Measurements from ENCODE around the gene MEGF11.

DNA sequence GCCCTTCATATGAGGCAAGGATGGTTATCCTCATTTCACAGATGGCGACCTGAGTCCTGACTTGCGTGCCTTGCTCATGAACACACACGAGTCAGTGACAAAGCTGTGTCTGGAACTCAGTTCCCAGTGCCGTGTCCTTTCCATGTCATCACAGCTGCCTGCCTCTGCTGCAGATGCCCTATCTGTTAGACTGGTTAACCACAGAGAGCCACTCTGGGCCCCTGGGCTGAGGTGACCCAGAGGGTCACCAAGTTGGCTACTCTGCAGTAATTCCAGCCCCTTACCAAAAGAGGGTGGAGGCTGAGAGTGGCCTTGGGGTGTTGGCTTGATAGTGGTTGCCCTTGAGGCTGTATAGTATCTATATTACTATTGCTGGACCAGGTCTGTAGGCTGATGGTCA, 343.2 kb downstream of the MEGF11 start:
- TF ChIP-seq, protein P1, sequence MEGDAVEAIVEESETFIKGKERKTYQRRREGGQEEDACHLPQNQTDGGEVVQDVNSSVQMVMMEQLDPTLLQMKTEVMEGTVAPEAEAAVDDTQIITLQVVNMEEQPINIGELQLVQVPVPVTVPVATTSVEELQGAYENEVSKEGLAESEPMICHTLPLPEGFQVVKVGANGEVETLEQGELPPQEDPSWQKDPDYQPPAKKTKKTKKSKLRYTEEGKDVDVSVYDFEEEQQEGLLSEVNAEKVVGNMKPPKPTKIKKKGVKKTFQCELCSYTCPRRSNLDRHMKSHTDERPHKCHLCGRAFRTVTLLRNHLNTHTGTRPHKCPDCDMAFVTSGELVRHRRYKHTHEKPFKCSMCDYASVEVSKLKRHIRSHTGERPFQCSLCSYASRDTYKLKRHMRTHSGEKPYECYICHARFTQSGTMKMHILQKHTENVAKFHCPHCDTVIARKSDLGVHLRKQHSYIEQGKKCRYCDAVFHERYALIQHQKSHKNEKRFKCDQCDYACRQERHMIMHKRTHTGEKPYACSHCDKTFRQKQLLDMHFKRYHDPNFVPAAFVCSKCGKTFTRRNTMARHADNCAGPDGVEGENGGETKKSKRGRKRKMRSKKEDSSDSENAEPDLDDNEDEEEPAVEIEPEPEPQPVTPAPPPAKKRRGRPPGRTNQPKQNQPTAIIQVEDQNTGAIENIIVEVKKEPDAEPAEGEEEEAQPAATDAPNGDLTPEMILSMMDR (IDR thresholded peaks at IDR 0.05): no peak
- TF ChIP-seq POLR2AphosphoS5 (IDR thresholded peaks at IDR 0.05): no peak
- TF ChIP-seq POLR2A (IDR thresholded peaks at IDR 0.05): no peak
